ENCODE data around the gene FNDC8.

The FNDC8 gene

DNA sequence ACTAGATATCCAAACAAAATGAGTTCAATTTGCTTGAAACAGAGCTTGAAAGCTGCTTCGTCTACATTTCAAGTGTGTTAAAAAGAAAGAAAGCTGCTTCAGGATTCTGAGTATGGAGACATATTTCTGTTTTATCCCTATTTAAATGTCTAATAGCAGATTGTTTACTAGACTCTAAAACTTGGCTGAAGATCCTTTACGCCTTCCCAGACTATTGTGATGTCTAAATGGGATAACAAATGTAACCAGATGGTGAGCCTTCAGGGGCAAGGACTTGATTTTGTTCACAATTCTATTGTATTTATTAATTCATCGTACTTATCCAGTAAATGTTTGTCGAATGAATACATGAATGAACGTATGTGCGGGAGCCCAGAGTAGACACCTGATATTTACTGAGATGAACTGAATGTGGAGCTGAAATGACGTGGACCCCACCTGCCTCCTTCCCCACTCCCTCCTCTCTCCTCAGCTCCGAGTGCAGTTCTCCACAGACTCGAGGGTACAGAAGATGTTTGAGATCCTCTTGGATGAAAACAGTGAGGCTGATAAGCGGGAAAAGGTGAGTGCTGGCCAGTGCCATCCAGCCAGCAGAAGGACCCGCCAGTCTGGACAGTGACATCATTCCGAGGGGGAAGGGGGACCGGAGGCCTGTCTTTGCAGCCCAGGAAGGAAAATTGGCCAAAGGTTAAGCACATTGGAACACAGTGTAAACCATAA, 31.2 kb downstream of the FNDC8 start:
- TF ChIP-seq POLR2AphosphoS5 (IDR thresholded peaks at IDR 0.05; ENCODE audit: low read depth): no peak
- TF ChIP-seq SPI1 (IDR thresholded peaks at IDR 0.05; ENCODE audit: borderline replicate concordance, low read depth): no peak
- no peak for TF ChIP-seq GABPA (IDR thresholded peaks at IDR 0.05; ENCODE audit: low read depth)
- TF ChIP-seq, protein P1, sequence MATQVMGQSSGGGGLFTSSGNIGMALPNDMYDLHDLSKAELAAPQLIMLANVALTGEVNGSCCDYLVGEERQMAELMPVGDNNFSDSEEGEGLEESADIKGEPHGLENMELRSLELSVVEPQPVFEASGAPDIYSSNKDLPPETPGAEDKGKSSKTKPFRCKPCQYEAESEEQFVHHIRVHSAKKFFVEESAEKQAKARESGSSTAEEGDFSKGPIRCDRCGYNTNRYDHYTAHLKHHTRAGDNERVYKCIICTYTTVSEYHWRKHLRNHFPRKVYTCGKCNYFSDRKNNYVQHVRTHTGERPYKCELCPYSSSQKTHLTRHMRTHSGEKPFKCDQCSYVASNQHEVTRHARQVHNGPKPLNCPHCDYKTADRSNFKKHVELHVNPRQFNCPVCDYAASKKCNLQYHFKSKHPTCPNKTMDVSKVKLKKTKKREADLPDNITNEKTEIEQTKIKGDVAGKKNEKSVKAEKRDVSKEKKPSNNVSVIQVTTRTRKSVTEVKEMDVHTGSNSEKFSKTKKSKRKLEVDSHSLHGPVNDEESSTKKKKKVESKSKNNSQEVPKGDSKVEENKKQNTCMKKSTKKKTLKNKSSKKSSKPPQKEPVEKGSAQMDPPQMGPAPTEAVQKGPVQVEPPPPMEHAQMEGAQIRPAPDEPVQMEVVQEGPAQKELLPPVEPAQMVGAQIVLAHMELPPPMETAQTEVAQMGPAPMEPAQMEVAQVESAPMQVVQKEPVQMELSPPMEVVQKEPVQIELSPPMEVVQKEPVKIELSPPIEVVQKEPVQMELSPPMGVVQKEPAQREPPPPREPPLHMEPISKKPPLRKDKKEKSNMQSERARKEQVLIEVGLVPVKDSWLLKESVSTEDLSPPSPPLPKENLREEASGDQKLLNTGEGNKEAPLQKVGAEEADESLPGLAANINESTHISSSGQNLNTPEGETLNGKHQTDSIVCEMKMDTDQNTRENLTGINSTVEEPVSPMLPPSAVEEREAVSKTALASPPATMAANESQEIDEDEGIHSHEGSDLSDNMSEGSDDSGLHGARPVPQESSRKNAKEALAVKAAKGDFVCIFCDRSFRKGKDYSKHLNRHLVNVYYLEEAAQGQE (IDR thresholded peaks at IDR 0.05; ENCODE audit: insufficient replicate concordance, low read depth): no peak
- TF ChIP-seq, protein P2, sequence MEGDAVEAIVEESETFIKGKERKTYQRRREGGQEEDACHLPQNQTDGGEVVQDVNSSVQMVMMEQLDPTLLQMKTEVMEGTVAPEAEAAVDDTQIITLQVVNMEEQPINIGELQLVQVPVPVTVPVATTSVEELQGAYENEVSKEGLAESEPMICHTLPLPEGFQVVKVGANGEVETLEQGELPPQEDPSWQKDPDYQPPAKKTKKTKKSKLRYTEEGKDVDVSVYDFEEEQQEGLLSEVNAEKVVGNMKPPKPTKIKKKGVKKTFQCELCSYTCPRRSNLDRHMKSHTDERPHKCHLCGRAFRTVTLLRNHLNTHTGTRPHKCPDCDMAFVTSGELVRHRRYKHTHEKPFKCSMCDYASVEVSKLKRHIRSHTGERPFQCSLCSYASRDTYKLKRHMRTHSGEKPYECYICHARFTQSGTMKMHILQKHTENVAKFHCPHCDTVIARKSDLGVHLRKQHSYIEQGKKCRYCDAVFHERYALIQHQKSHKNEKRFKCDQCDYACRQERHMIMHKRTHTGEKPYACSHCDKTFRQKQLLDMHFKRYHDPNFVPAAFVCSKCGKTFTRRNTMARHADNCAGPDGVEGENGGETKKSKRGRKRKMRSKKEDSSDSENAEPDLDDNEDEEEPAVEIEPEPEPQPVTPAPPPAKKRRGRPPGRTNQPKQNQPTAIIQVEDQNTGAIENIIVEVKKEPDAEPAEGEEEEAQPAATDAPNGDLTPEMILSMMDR (IDR thresholded peaks at IDR 0.05; ENCODE audit: insufficient read depth, low read length): no peak
- Histone ChIP-seq H3K27me3 (ENCODE audit: insufficient read depth, poor library complexity, severe bottlenecking) (no peaks in the 10 kb centered on the region), H3K27ac (replicated peaks) (no peak overlapping the region), H3K4me3 (replicated peaks; ENCODE audit: insufficient read depth, low read length) (no peak overlapping the region)
- DNase-seq (ENCODE audit: low read depth in 1 of 2, low spot score in 1 of 2): no peak

DNA sequence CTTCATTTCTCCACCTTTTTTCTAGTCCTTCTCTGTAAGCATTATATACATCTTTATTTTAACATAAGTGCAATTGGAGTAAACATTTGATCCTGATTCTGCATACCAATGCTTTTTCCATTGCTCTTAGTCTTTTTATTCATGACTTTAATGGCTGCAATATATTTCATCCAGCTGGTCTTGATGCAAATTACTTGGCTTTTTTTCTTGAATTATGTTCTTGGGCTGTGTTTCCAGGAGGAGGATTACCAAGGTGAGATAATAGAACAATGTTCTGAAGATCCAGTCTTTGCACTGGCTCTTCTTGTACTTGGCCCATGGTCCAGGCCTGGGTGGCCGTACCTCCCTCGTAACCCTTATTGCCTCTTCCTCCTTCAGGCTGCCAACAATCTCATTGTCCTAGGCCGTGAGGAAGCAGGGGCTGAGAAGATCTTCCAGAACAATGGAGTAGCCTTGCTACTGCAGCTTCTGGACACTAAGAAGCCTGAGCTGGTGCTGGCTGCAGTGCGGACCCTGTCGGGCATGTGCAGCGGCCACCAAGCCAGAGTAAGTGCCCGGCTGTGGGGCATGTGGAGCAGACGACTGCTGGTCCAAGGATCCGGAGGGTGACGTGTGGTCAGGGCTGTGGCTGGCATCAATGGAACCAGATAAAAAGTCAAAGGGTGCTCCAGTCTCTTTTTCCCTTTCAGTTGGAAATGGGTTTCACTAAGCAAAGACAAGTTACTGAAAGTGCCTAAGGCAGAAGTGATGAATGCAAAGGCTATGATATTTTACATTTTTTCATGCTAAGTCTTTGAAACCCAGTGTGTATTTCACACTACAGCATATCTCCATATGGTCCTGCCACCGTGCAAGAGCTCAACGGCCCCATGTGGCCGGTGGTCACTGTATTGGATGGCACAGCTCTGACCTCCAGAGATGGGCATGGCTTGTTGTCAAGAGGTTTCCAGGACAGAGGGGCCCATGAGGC, 33.1 kb downstream of the FNDC8 start:
- TF ChIP-seq, protein P1 (IDR thresholded peaks at IDR 0.05; ENCODE audit: insufficient replicate concordance, low read depth): no peak
- Histone ChIP-seq H3K27me3 (ENCODE audit: insufficient read depth, poor library complexity, severe bottlenecking) (no peaks in the 10 kb centered on the region), H3K4me3 (replicated peaks; ENCODE audit: insufficient read depth, low read length) (no peak overlapping the region), H3K27ac (replicated peaks) (no peak overlapping the region)
- DNase-seq (ENCODE audit: low read depth in 1 of 2, low spot score in 1 of 2): no peak

DNA sequence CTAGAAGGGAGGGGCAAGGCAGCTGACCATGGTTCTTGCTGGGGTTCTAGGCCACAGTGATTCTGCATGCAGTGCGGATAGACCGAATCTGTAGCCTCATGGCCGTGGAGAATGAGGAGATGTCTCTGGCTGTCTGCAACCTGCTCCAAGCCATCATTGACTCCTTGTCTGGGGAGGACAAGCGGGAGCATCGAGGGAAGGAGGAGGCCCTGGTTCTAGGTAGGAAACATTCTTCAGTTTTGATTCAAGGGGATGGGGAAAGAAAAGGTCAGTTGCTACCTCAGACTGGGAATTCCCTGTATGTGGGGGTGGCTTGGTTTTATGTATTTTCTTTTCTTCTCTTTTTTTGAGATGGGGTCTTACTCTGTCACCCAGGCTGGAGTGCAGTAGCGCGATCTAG, 33.8 kb downstream of the FNDC8 start:
- Histone ChIP-seq H3K27ac (replicated peaks) (no peak overlapping the region), H3K27me3 (ENCODE audit: insufficient read depth, poor library complexity, severe bottlenecking) (no peaks in the 10 kb centered on the region), H3K4me3 (replicated peaks; ENCODE audit: insufficient read depth, low read length) (no peak overlapping the region)
- TF ChIP-seq POLR2AphosphoS5 (IDR thresholded peaks at IDR 0.05; ENCODE audit: low read depth) (no peak), GABPA (IDR thresholded peaks at IDR 0.05; ENCODE audit: low read depth) (no peak), SPI1 (IDR thresholded peaks at IDR 0.05; ENCODE audit: borderline replicate concordance, low read depth) (no peak)
- TF ChIP-seq, protein P2 (IDR thresholded peaks at IDR 0.05; ENCODE audit: insufficient read depth, low read length): no peak
- TF ChIP-seq, protein P1 (IDR thresholded peaks at IDR 0.05; ENCODE audit: insufficient replicate concordance, low read depth): no peak
- no peak for DNase-seq (ENCODE audit: low read depth in 1 of 2, low spot score in 1 of 2)

All from HL-60 (cell line).